Cardiac fibroblast (primary cell): ENCODE measurements around the gene RPS6KL1.
A peak's percentile ranks its signal among the peaks of the same experiment; 100 is the strongest.

Source experiments
- DNase-seq, 2 donors: peaks; one replicate each; pipeline versions ENCODE4 v3.0.0 to v3.0.0-alpha.2; 2010; ENCODE audit warnings: low read depth in 2 of 2
- H3K4me3 ChIP-seq, 2 donors: replicated peaks in 1 of 2; 1 replicate in 1 of 2; 2 replicates in 1 of 2; pipeline ENCODE4 v1.5.1; 2011; ENCODE audit warnings: low read depth in 2 of 2, low read length in 2 of 2, mild to moderate bottlenecking in 2 of 2, moderate library complexity in 1 of 2
- CTCF ChIP-seq: IDR thresholded peaks from one replicate; pipeline ENCODE4 v1.5.1; 2011; ENCODE audit warnings: low read depth, mild to moderate bottlenecking, low read length, inconsistent platforms

The RPS6KL1 gene

GRCh38 chr14:74922752-74923401, at the start of gene RPS6KL1:
Gene RPS6KL1, minus strand, starts transcription at chr14:74923260. Its CDS starts 1,719 bp downstream, at chr14:74921541.
- peak; percentile 74 to 83 for DNase-seq
- peak within 1 kb of the TSS; percentile 41 to 57 for H3K4me3 ChIP-seq
- no peak for TF ChIP-seq CTCF

- no peak for DNase-seq
- H3K4me3 ChIP-seq = no peak overlapping the region
- no peak for TF ChIP-seq CTCF
Measured at GRCh38 chr14:74968811-74969210, 45.8 kb upstream of the RPS6KL1 start.

GRCh38 chr14:74965486-74966153, 42.6 kb upstream of the RPS6KL1 start:
- no peak overlapping the region for H3K4me3 ChIP-seq
- no peak for TF ChIP-seq CTCF
- DNase-seq = peak; percentile 30 to 86

GRCh38 chr14:74964787-74965485, 41.9 kb upstream of the RPS6KL1 start:
- TF ChIP-seq CTCF = no peak
- H3K4me3 ChIP-seq = no peak overlapping the region
- peak; percentile 52 to 54 for DNase-seq

GRCh38 chr14:74963705-74964271, 40.7 kb upstream of the RPS6KL1 start:
- no peak for TF ChIP-seq CTCF

GRCh38 chr14:74963178-74963704, 40.2 kb upstream of the RPS6KL1 start:
- H3K4me3 ChIP-seq = no peak overlapping the region
- TF ChIP-seq CTCF = no peak
- no peak for DNase-seq

More at GRCh38 chr14:74963705-74964271, 40.7 kb upstream of the RPS6KL1 start:
- no peak overlapping the region for H3K4me3 ChIP-seq
- DNase-seq = peak; percentile 53 to 71
